H1 (cell line): ENCODE measurements around the gene TXLNG. TPM values are rescaled to one million over a fixed set of nuclear protein-coding genes. Genes with fewer than 3 reads are reported as not detected.
A peak's percentile ranks its signal among the peaks of the same experiment; 100 is the strongest.

Experiments used
- CTCF ChIA-PET: fragments of 300-600 bp; sonication (Branson Sonifier 250); formaldehyde crosslinking; loops from one replicate; lab custom pipeline; 2021; ENCODE audit not compliant: partially characterized antibody; lab: Charles Lee
- POLR2A ChIA-PET: fragments of 300-600 bp; sonication (Branson Sonifier 250); formaldehyde crosslinking; loops from one replicate; lab custom pipeline; 2021; ENCODE audit warnings: inconsistent platforms; ENCODE audit not compliant: partially characterized antibody; lab: Charles Lee
- DNase-seq, 2 experiments: peaks; one replicate each; pipeline versions ENCODE4 v3.0.0 to v3.0.0-alpha.2; 2010 to 2022; ENCODE audit warnings: low spot score in 2 of 2, low read depth in 1 of 2, mixed read lengths in 1 of 2
- FAIRE-seq: peaks from 2 replicates; lab custom pipeline; 2011; peaks lifted over from hg19 to GRCh38; lab: Jason Lieb, UNC
- H2AFZ ChIP-seq: 2 replicates; pipeline ENCODE4 v1.8.1; 2012; ENCODE audit warnings: low read length, inconsistent platforms
- H2AK5ac ChIP-seq: 2 replicates; pipeline ENCODE4 v1.6.1; 2013; ENCODE audit warnings: low read depth, low read length
- H2BK120ac ChIP-seq: replicated peaks from 2 replicates; pipeline ENCODE3; 2013; ENCODE audit warnings: low read depth, low read length, inconsistent platforms
- H2BK12ac ChIP-seq: 2 replicates; pipeline ENCODE4 v1.6.1; 2013; ENCODE audit warnings: low read depth, low read length
- H2BK15ac ChIP-seq: 2 replicates; pipeline ENCODE4 v1.6.1; 2013; ENCODE audit warnings: low read length
- H2BK20ac ChIP-seq: 2 replicates; pipeline ENCODE4 v1.6.1; 2013; ENCODE audit warnings: low read length
- H2BK5ac ChIP-seq: 2 replicates; pipeline ENCODE4 v1.6.1; 2013; ENCODE audit warnings: low read depth, low read length
- H3K14ac ChIP-seq: 2 replicates; pipeline ENCODE4 v1.6.1; 2013; ENCODE audit warnings: inconsistent platforms; ENCODE audit not compliant: insufficient read length
- H3K18ac ChIP-seq: 2 replicates; pipeline ENCODE4 v1.6.1; 2013; ENCODE audit warnings: low read length; ENCODE audit errors: extremely low read depth
- H3K23ac ChIP-seq: 2 replicates; pipeline ENCODE4 v1.6.1; 2013; ENCODE audit warnings: inconsistent platforms; ENCODE audit not compliant: insufficient read length
- H3K23me2 ChIP-seq: 2 replicates; pipeline ENCODE4 v1.6.1; 2013; ENCODE audit warnings: low read depth, low read length
- H3K27ac ChIP-seq: 2 replicates; pipeline ENCODE4 v1.6.1; 2011; ENCODE audit warnings: low read depth, low read length, inconsistent platforms
- H3K27me3 ChIP-seq, 4 experiments: replicated peaks in 1 of 4; 1 replicate in 1 of 4; 2 replicates in 3 of 4; pipeline versions ENCODE4 v1.6.1 to v1.8.1; 2011 to 2013; ENCODE audit warnings: low read length in 3 of 4, mild to moderate bottlenecking in 3 of 4, inconsistent platforms in 2 of 4, mixed read lengths in 2 of 4, moderate library complexity in 1 of 4; ENCODE audit not compliant: control insufficient read depth in 3 of 4, insufficient read depth in 3 of 4; ENCODE audit errors: extremely low read depth in 1 of 4
- H3K36me3 ChIP-seq, 4 experiments: 2 replicates each; pipeline versions ENCODE4 v1.6.1 to v1.8.1; 2011 to 2013; ENCODE audit warnings: mild to moderate bottlenecking in 4 of 4, low read length in 3 of 4, moderate library complexity in 2 of 4, control low read depth in 1 of 4, inconsistent platforms in 1 of 4; ENCODE audit not compliant: insufficient read depth in 4 of 4, control insufficient read depth in 2 of 4
- H3K4ac ChIP-seq: replicated peaks from 2 replicates; pipeline ENCODE3; 2013; ENCODE audit warnings: low read length, low read depth, mixed read lengths, inconsistent platforms; ENCODE audit not compliant: insufficient read length
- H3K4me1 ChIP-seq, 4 experiments: replicated peaks in 1 of 4; 1 replicate in 1 of 4; 2 replicates in 3 of 4; pipeline versions ENCODE4 v1.6.1 to v1.8.1; 2011 to 2013; ENCODE audit warnings: low read length in 3 of 4, inconsistent platforms in 2 of 4, mixed read lengths in 1 of 4; ENCODE audit not compliant: insufficient read depth in 4 of 4, control insufficient read depth in 3 of 4
- H3K4me2 ChIP-seq, 2 experiments: 2 replicates each; pipeline versions ENCODE4 v1.6.1 to v1.8.1; 2011 to 2013; ENCODE audit warnings: low read depth in 2 of 2, low read length in 2 of 2, control low read depth in 1 of 2, inconsistent platforms in 1 of 2, mild to moderate bottlenecking in 1 of 2; ENCODE audit not compliant: insufficient read depth in 1 of 2
- H3K4me3 ChIP-seq, 4 experiments: fragments of 200-600, 300-600 bp in 1 of 4; sonication (generic), shearing (Covaris generic), sonication (Bioruptor Twin) in 1 of 4; 2 replicates each; pipeline versions ENCODE4 v1.5.1 to v1.8.1; 2011 to 2016; ENCODE audit warnings: low read length in 4 of 4, low read depth in 3 of 4, control low read depth in 2 of 4, inconsistent platforms in 2 of 4, mild to moderate bottlenecking in 2 of 4, mixed read lengths in 1 of 4, moderate library complexity in 1 of 4; ENCODE audit not compliant: insufficient read depth in 2 of 4; ENCODE audit errors: extremely low read depth in 1 of 4
- H3K56ac ChIP-seq: replicated peaks from 2 replicates; pipeline ENCODE3; 2013; ENCODE audit warnings: low read depth, mild to moderate bottlenecking, mixed read lengths, low read length, inconsistent platforms; ENCODE audit not compliant: insufficient read length
- H3K79me1 ChIP-seq: 2 replicates; pipeline ENCODE4 v1.6.1; 2013; ENCODE audit warnings: low read depth, low read length, control low read depth
- H3K79me2 ChIP-seq, 2 experiments: 2 replicates each; pipeline versions ENCODE4 v1.6.1 to v1.8.1; 2012 to 2013; ENCODE audit warnings: low read length in 2 of 2, mild to moderate bottlenecking in 2 of 2, inconsistent platforms in 1 of 2; ENCODE audit not compliant: insufficient read depth in 2 of 2, control insufficient read depth in 1 of 2
- H3K9ac ChIP-seq, 4 experiments: replicated peaks in 1 of 4; 1 replicate in 1 of 4; 2 replicates in 3 of 4; pipeline versions ENCODE4 v1.6.1 to v1.8.1; 2011 to 2013; ENCODE audit warnings: low read depth in 3 of 4, low read length in 3 of 4, control low read depth in 2 of 4, mild to moderate bottlenecking in 2 of 4, moderate library complexity in 2 of 4, inconsistent platforms in 1 of 4; ENCODE audit errors: extremely low read depth in 1 of 4
- H3K9me3 ChIP-seq, 2 experiments: 2 replicates each; pipeline versions ENCODE4 v1.6.1 to v1.8.1; 2012 to 2013; ENCODE audit warnings: mild to moderate bottlenecking in 2 of 2, moderate library complexity in 2 of 2, control low read depth in 1 of 2, inconsistent platforms in 1 of 2, low read depth in 1 of 2, low read length in 1 of 2, mixed read lengths in 1 of 2; ENCODE audit not compliant: insufficient read depth in 2 of 2
- H4K20me1 ChIP-seq, 2 experiments: replicated peaks in 1 of 2; 2 replicates each; pipeline versions ENCODE3 to v1.8.1; 2011 to 2013; ENCODE audit warnings: inconsistent platforms in 2 of 2, low read length in 2 of 2, mild to moderate bottlenecking in 1 of 2; ENCODE audit not compliant: insufficient read depth in 2 of 2, control insufficient read depth in 1 of 2
- H4K5ac ChIP-seq: 2 replicates; pipeline ENCODE4 v1.6.1; 2013; ENCODE audit warnings: low read length, low read depth, mixed read lengths, inconsistent platforms; ENCODE audit not compliant: insufficient read length
- H4K8ac ChIP-seq: 2 replicates; pipeline ENCODE4 v1.8.0; 2013; ENCODE audit warnings: mild to moderate bottlenecking, moderate library complexity, low read length, inconsistent platforms; ENCODE audit not compliant: insufficient read depth; ENCODE audit errors: extremely low read depth
- H4K91ac ChIP-seq: replicated peaks from 2 replicates; pipeline ENCODE3; 2013; ENCODE audit warnings: low read length, mixed read lengths, inconsistent platforms; ENCODE audit not compliant: insufficient read length
- ATF2 ChIP-seq: IDR thresholded peaks from 2 replicates; pipeline ENCODE4 v1.6.1; 2012; ENCODE audit warnings: low read length, inconsistent platforms
- CBX8 ChIP-seq: fragments of 300-800, 300-1000 bp; sonication (generic); IDR thresholded peaks from 2 replicates; pipeline ENCODE4 v1.7.1; 2016; ENCODE audit warnings: low read depth, low read length, borderline replicate concordance
- CTBP2 ChIP-seq: IDR thresholded peaks from 2 replicates; pipeline ENCODE4 v1.7.0; 2011; ENCODE audit warnings: borderline replicate concordance, mild to moderate bottlenecking, moderate library complexity, mixed read lengths, low read length; ENCODE audit not compliant: insufficient read depth, insufficient read length
- CTCF ChIP-seq, 3 experiments: IDR thresholded peaks; 1 replicate in 2 of 3; 2 replicates in 1 of 3; pipeline versions ENCODE4 v1.5.1 to v1.6.1; 2011; ENCODE audit warnings: low read length in 3 of 3, mild to moderate bottlenecking in 3 of 3, inconsistent platforms in 2 of 3, low read depth in 1 of 3, moderate library complexity in 1 of 3; ENCODE audit not compliant: insufficient read depth in 1 of 3; ENCODE audit errors: control extremely low read depth in 1 of 3
- HDAC2 ChIP-seq, 2 experiments: fragments of 300-600 bp in 1 of 2; sonication (generic) in 1 of 2; IDR thresholded peaks; 2 replicates each; pipeline ENCODE4 v1.6.1; 2011 to 2012; ENCODE audit warnings: low read depth in 2 of 2, low read length in 2 of 2, mild to moderate bottlenecking in 2 of 2, moderate library complexity in 2 of 2, borderline replicate concordance in 1 of 2, inconsistent platforms in 1 of 2
- MAFK ChIP-seq: IDR thresholded peaks from 2 replicates; pipeline ENCODE4 v1.6.1; 2012; ENCODE audit warnings: low read depth, mild to moderate bottlenecking, improper control_type of control experiment, low read length
- WGBS, 2 experiments: shearing (Covaris generic) in 1 of 2; methylation state at CpG; one replicate each; pipeline versions ENCODE4 v1.1.6 to v1.1.7; 2013 to 2015; ENCODE audit warnings: low lambda C conversion rate in 2 of 2, mixed read lengths in 2 of 2, inconsistent platforms in 1 of 2, low coverage in 1 of 2, missing lambda C conversion rate in 1 of 2; ENCODE audit not compliant: insufficient replicate concordance in 2 of 2, insufficient coverage in 1 of 2, insufficient read length in 1 of 2; ENCODE audit errors: extremely low coverage in 1 of 2, missing lambda C conversion rate in 1 of 2; 5-methylcytosine and 5-hydroxymethylcytosine counted together
- polyA plus RNA-seq, 7 experiments: library from polyadenylated mRNA; depleted of rRNA in 3 of 7; stranded (reverse) in 5 of 7; unstranded in 2 of 7; fragments of >200 nt in 5 of 7; fragments of 200-250 nt in 2 of 7; gene quantifications; 1 replicate in 5 of 7; 2 replicates in 1 of 7; 4 replicates in 1 of 7; pipeline versions ENCODE4 v1.2.1 to v1.2.3, GENCODE V29; 2011 to 2013; ENCODE audit warnings: missing spikeins in 2 of 7, mixed read lengths in 2 of 7
- total RNA-seq: library from RNA; stranded (reverse); fragmentation: NEBNext Ultra II Directional; extraction: Animal tissue kit (Norgen Biotek cat#: 25700); gene quantifications from 2 replicates; pipeline ENCODE4 v1.2.1, GENCODE V29; 2021

TXLNG gene
- total and polyA plus RNA-seq, 2 of the 8 experiments (the other 6 are each of a cell fraction or from before 2014, with no cell fraction given) = 32.9 to 42.9 TPM

GRCh38 chrX:16882702-16883486, 96.6 kb downstream of the TXLNG start:
- no peak overlapping the region for H3K27ac ChIP-seq
- 0 out of 2 replicates have a peak, but pooled peaks have one; percentile 33 for TF ChIP-seq ATF2
- TF ChIP-seq HDAC2 (IDR thresholded peaks at IDR 0.05; ENCODE audit: borderline replicate concordance in 1 of 2, low read depth in 2 of 2, low read length in 2 of 2) = no peak
- peak; percentile 39; the same call in 1 of the 2 replicates for TF ChIP-seq MAFK
- peak; percentile 31 to 62 (median 54) for TF ChIP-seq CTCF (IDR thresholded peaks at IDR 0.05; ENCODE audit: control extremely low read depth in 1 of 3, insufficient read depth in 1 of 3, low read depth in 1 of 3, low read length in 3 of 3)
- TF ChIP-seq CTBP2 = peak; percentile 40
- no peak for TF ChIP-seq CBX8

More at GRCh38 chrX:16882702-16883486, 96.6 kb downstream of the TXLNG start:
- H2BK5ac ChIP-seq = no peak overlapping the region
- H4K5ac ChIP-seq = no peak overlapping the region
- no peak overlapping the region for H4K8ac ChIP-seq
- H2BK15ac ChIP-seq = no peak overlapping the region
- H2BK20ac ChIP-seq = no peak overlapping the region
- H3K9me3 ChIP-seq = no peaks in the 10 kb centered on the region
- no peak overlapping the region for H2BK120ac ChIP-seq
- no peak overlapping the region for H2BK12ac ChIP-seq
- peak overlapping the region in 2 of 4 experiments; percentile 27 to 43; a peak in 2 of 7 replicates for H3K9ac ChIP-seq
- DNase-seq (peak in 1 of 2 experiments; percentile 66), FAIRE-seq (peak; percentile 87)
- ChIA-PET POLR2A (interaction anchor here (1.2 to 2.0 kb wide), 3 partner anchors 12 to 163 kb away, joined by 4 to 11 read pairs (median 6); partner anchors contain the start of gene RBBP7), CTCF (interaction anchor here (0.6 to 8.1 kb wide), 33 partner anchors 9 to 199 kb away, joined by 3 to 78 read pairs (median 3); partner anchors contain the start of gene REPS2)
- no peaks in the 10 kb centered on the region for H3K36me3 ChIP-seq
- no peak overlapping the region for H3K4ac ChIP-seq
- H3K4me1 ChIP-seq = no peaks in the 10 kb centered on the region
- H4K20me1 ChIP-seq = no peaks in the 10 kb centered on the region
- H3K56ac ChIP-seq = no peak overlapping the region
- WGBS, 2 experiments = 3% methylated on average over 15 of the region's 27 CpGs; no CpG with 5 or more reads in 1 of the 2 experiments
- H2AK5ac ChIP-seq = no peak overlapping the region
- no peak overlapping the region for H3K23ac ChIP-seq
- H3K14ac ChIP-seq = no peak overlapping the region
- H3K79me1 ChIP-seq = no peaks in the 10 kb centered on the region
- H2AFZ ChIP-seq = peak overlapping the region; percentile 85
- H3K4me2 ChIP-seq = peak overlapping the region; percentile 38 to 79
- no peaks in the 10 kb centered on the region for H3K23me2 ChIP-seq
- no peak overlapping the region for H3K18ac ChIP-seq
- no peak overlapping the region for H4K91ac ChIP-seq
- H3K27me3 ChIP-seq = no peaks in the 10 kb centered on the region
- no peaks in the 10 kb centered on the region for H3K79me2 ChIP-seq
- H3K4me3 ChIP-seq = peak overlapping the region; percentile 32 to 75 (median 43); a peak in 7 of 8 replicates
